H1 (cell line): ENCODE results near the gene PLCB1. TPM values are rescaled to one million over a fixed set of nuclear protein-coding genes. Genes with fewer than 3 reads are reported as not detected.
A peak's percentile ranks its signal among the peaks of the same experiment; 100 is the strongest.

Experiments
- CTCF ChIA-PET: fragments of 300-600 bp; sonication (Branson Sonifier 250); formaldehyde crosslinking; loops from one replicate; lab custom pipeline; 2021; ENCODE audit not compliant: partially characterized antibody; lab: Charles Lee
- POLR2A ChIA-PET: fragments of 300-600 bp; sonication (Branson Sonifier 250); formaldehyde crosslinking; loops from one replicate; lab custom pipeline; 2021; ENCODE audit warnings: inconsistent platforms; ENCODE audit not compliant: partially characterized antibody; lab: Charles Lee
- DNase-seq, 2 experiments: peaks; one replicate each; pipeline versions ENCODE4 v3.0.0 to v3.0.0-alpha.2; 2010 to 2022; ENCODE audit warnings: low spot score in 2 of 2, low read depth in 1 of 2, mixed read lengths in 1 of 2
- FAIRE-seq: peaks from 2 replicates; lab custom pipeline; 2011; peaks lifted over from hg19 to GRCh38; lab: Jason Lieb, UNC
- H2AFZ ChIP-seq: 2 replicates; pipeline ENCODE4 v1.8.1; 2012; ENCODE audit warnings: low read length, inconsistent platforms
- H2AK5ac ChIP-seq: 2 replicates; pipeline ENCODE4 v1.6.1; 2013; ENCODE audit warnings: low read depth, low read length
- H2BK120ac ChIP-seq: replicated peaks from 2 replicates; pipeline ENCODE3; 2013; ENCODE audit warnings: low read depth, low read length, inconsistent platforms
- H2BK12ac ChIP-seq: 2 replicates; pipeline ENCODE4 v1.6.1; 2013; ENCODE audit warnings: low read depth, low read length
- H2BK15ac ChIP-seq: 2 replicates; pipeline ENCODE4 v1.6.1; 2013; ENCODE audit warnings: low read length
- H2BK20ac ChIP-seq: 2 replicates; pipeline ENCODE4 v1.6.1; 2013; ENCODE audit warnings: low read length
- H2BK5ac ChIP-seq: 2 replicates; pipeline ENCODE4 v1.6.1; 2013; ENCODE audit warnings: low read depth, low read length
- H3K14ac ChIP-seq: 2 replicates; pipeline ENCODE4 v1.6.1; 2013; ENCODE audit warnings: inconsistent platforms; ENCODE audit not compliant: insufficient read length
- H3K18ac ChIP-seq: 2 replicates; pipeline ENCODE4 v1.6.1; 2013; ENCODE audit warnings: low read length; ENCODE audit errors: extremely low read depth
- H3K23ac ChIP-seq: 2 replicates; pipeline ENCODE4 v1.6.1; 2013; ENCODE audit warnings: inconsistent platforms; ENCODE audit not compliant: insufficient read length
- H3K23me2 ChIP-seq: 2 replicates; pipeline ENCODE4 v1.6.1; 2013; ENCODE audit warnings: low read depth, low read length
- H3K27ac ChIP-seq: 2 replicates; pipeline ENCODE4 v1.6.1; 2011; ENCODE audit warnings: low read depth, low read length, inconsistent platforms
- H3K27me3 ChIP-seq, 4 experiments: replicated peaks in 1 of 4; 1 replicate in 1 of 4; 2 replicates in 3 of 4; pipeline versions ENCODE4 v1.6.1 to v1.8.1; 2011 to 2013; ENCODE audit warnings: low read length in 3 of 4, mild to moderate bottlenecking in 3 of 4, inconsistent platforms in 2 of 4, mixed read lengths in 2 of 4, moderate library complexity in 1 of 4; ENCODE audit not compliant: control insufficient read depth in 3 of 4, insufficient read depth in 3 of 4; ENCODE audit errors: extremely low read depth in 1 of 4
- H3K36me3 ChIP-seq, 4 experiments: 2 replicates each; pipeline versions ENCODE4 v1.6.1 to v1.8.1; 2011 to 2013; ENCODE audit warnings: mild to moderate bottlenecking in 4 of 4, low read length in 3 of 4, moderate library complexity in 2 of 4, control low read depth in 1 of 4, inconsistent platforms in 1 of 4; ENCODE audit not compliant: insufficient read depth in 4 of 4, control insufficient read depth in 2 of 4
- H3K4ac ChIP-seq: replicated peaks from 2 replicates; pipeline ENCODE3; 2013; ENCODE audit warnings: low read length, low read depth, mixed read lengths, inconsistent platforms; ENCODE audit not compliant: insufficient read length
- H3K4me1 ChIP-seq, 4 experiments: replicated peaks in 1 of 4; 1 replicate in 1 of 4; 2 replicates in 3 of 4; pipeline versions ENCODE4 v1.6.1 to v1.8.1; 2011 to 2013; ENCODE audit warnings: low read length in 3 of 4, inconsistent platforms in 2 of 4, mixed read lengths in 1 of 4; ENCODE audit not compliant: insufficient read depth in 4 of 4, control insufficient read depth in 3 of 4
- H3K4me2 ChIP-seq, 2 experiments: 2 replicates each; pipeline versions ENCODE4 v1.6.1 to v1.8.1; 2011 to 2013; ENCODE audit warnings: low read depth in 2 of 2, low read length in 2 of 2, control low read depth in 1 of 2, inconsistent platforms in 1 of 2, mild to moderate bottlenecking in 1 of 2; ENCODE audit not compliant: insufficient read depth in 1 of 2
- H3K4me3 ChIP-seq, 4 experiments: fragments of 200-600, 300-600 bp in 1 of 4; sonication (generic), shearing (Covaris generic), sonication (Bioruptor Twin) in 1 of 4; 2 replicates each; pipeline versions ENCODE4 v1.5.1 to v1.8.1; 2011 to 2016; ENCODE audit warnings: low read length in 4 of 4, low read depth in 3 of 4, control low read depth in 2 of 4, inconsistent platforms in 2 of 4, mild to moderate bottlenecking in 2 of 4, mixed read lengths in 1 of 4, moderate library complexity in 1 of 4; ENCODE audit not compliant: insufficient read depth in 2 of 4; ENCODE audit errors: extremely low read depth in 1 of 4
- H3K56ac ChIP-seq: replicated peaks from 2 replicates; pipeline ENCODE3; 2013; ENCODE audit warnings: low read depth, mild to moderate bottlenecking, mixed read lengths, low read length, inconsistent platforms; ENCODE audit not compliant: insufficient read length
- H3K79me1 ChIP-seq: 2 replicates; pipeline ENCODE4 v1.6.1; 2013; ENCODE audit warnings: low read depth, low read length, control low read depth
- H3K79me2 ChIP-seq, 2 experiments: 2 replicates each; pipeline versions ENCODE4 v1.6.1 to v1.8.1; 2012 to 2013; ENCODE audit warnings: low read length in 2 of 2, mild to moderate bottlenecking in 2 of 2, inconsistent platforms in 1 of 2; ENCODE audit not compliant: insufficient read depth in 2 of 2, control insufficient read depth in 1 of 2
- H3K9ac ChIP-seq, 4 experiments: replicated peaks in 1 of 4; 1 replicate in 1 of 4; 2 replicates in 3 of 4; pipeline versions ENCODE4 v1.6.1 to v1.8.1; 2011 to 2013; ENCODE audit warnings: low read depth in 3 of 4, low read length in 3 of 4, control low read depth in 2 of 4, mild to moderate bottlenecking in 2 of 4, moderate library complexity in 2 of 4, inconsistent platforms in 1 of 4; ENCODE audit errors: extremely low read depth in 1 of 4
- H3K9me3 ChIP-seq, 2 experiments: 2 replicates each; pipeline versions ENCODE4 v1.6.1 to v1.8.1; 2012 to 2013; ENCODE audit warnings: mild to moderate bottlenecking in 2 of 2, moderate library complexity in 2 of 2, control low read depth in 1 of 2, inconsistent platforms in 1 of 2, low read depth in 1 of 2, low read length in 1 of 2, mixed read lengths in 1 of 2; ENCODE audit not compliant: insufficient read depth in 2 of 2
- H4K20me1 ChIP-seq, 2 experiments: replicated peaks in 1 of 2; 2 replicates each; pipeline versions ENCODE3 to v1.8.1; 2011 to 2013; ENCODE audit warnings: inconsistent platforms in 2 of 2, low read length in 2 of 2, mild to moderate bottlenecking in 1 of 2; ENCODE audit not compliant: insufficient read depth in 2 of 2, control insufficient read depth in 1 of 2
- H4K5ac ChIP-seq: 2 replicates; pipeline ENCODE4 v1.6.1; 2013; ENCODE audit warnings: low read length, low read depth, mixed read lengths, inconsistent platforms; ENCODE audit not compliant: insufficient read length
- H4K8ac ChIP-seq: 2 replicates; pipeline ENCODE4 v1.8.0; 2013; ENCODE audit warnings: mild to moderate bottlenecking, moderate library complexity, low read length, inconsistent platforms; ENCODE audit not compliant: insufficient read depth; ENCODE audit errors: extremely low read depth
- H4K91ac ChIP-seq: replicated peaks from 2 replicates; pipeline ENCODE3; 2013; ENCODE audit warnings: low read length, mixed read lengths, inconsistent platforms; ENCODE audit not compliant: insufficient read length
- EZH2 ChIP-seq: fragments of 200-600 bp; sonication (generic); IDR thresholded peaks from 2 replicates; pipeline ENCODE4 v1.7.1; 2012; ENCODE audit warnings: low read depth, mild to moderate bottlenecking, moderate library complexity, low read length, inconsistent platforms; ENCODE audit not compliant: severe bottlenecking
- JUN ChIP-seq: IDR thresholded peaks from 2 replicates; pipeline ENCODE4 v1.6.1; 2011; ENCODE audit warnings: low read depth, mild to moderate bottlenecking, improper control_type of control experiment, low read length
- SRF ChIP-seq: IDR thresholded peaks from 2 replicates; pipeline ENCODE4 v1.6.1; 2011; ENCODE audit warnings: mild to moderate bottlenecking, low read depth, low read length, moderate library complexity
- USF2 ChIP-seq: IDR thresholded peaks from 2 replicates; pipeline ENCODE4 v1.6.1; 2011; ENCODE audit warnings: low read length, improper control_type of control experiment
- WGBS, 2 experiments: shearing (Covaris generic) in 1 of 2; methylation state at CpG; one replicate each; pipeline versions ENCODE4 v1.1.6 to v1.1.7; 2013 to 2015; ENCODE audit warnings: low lambda C conversion rate in 2 of 2, mixed read lengths in 2 of 2, inconsistent platforms in 1 of 2, low coverage in 1 of 2, missing lambda C conversion rate in 1 of 2; ENCODE audit not compliant: insufficient replicate concordance in 2 of 2, insufficient coverage in 1 of 2, insufficient read length in 1 of 2; ENCODE audit errors: extremely low coverage in 1 of 2, missing lambda C conversion rate in 1 of 2; 5-methylcytosine and 5-hydroxymethylcytosine counted together
- polyA plus RNA-seq, 7 experiments: library from polyadenylated mRNA; depleted of rRNA in 3 of 7; stranded (reverse) in 5 of 7; unstranded in 2 of 7; fragments of >200 nt in 5 of 7; fragments of 200-250 nt in 2 of 7; gene quantifications; 1 replicate in 5 of 7; 2 replicates in 1 of 7; 4 replicates in 1 of 7; pipeline versions ENCODE4 v1.2.1 to v1.2.3, GENCODE V29; 2011 to 2013; ENCODE audit warnings: missing spikeins in 2 of 7, mixed read lengths in 2 of 7
- total RNA-seq: library from RNA; stranded (reverse); fragmentation: NEBNext Ultra II Directional; extraction: Animal tissue kit (Norgen Biotek cat#: 25700); gene quantifications from 2 replicates; pipeline ENCODE4 v1.2.1, GENCODE V29; 2021

The PLCB1 gene
- total and polyA plus RNA-seq, 2 of the 8 experiments (the other 6 are each of a cell fraction or from before 2014, with no cell fraction given): 2.6 to 9.1 TPM

DNA sequence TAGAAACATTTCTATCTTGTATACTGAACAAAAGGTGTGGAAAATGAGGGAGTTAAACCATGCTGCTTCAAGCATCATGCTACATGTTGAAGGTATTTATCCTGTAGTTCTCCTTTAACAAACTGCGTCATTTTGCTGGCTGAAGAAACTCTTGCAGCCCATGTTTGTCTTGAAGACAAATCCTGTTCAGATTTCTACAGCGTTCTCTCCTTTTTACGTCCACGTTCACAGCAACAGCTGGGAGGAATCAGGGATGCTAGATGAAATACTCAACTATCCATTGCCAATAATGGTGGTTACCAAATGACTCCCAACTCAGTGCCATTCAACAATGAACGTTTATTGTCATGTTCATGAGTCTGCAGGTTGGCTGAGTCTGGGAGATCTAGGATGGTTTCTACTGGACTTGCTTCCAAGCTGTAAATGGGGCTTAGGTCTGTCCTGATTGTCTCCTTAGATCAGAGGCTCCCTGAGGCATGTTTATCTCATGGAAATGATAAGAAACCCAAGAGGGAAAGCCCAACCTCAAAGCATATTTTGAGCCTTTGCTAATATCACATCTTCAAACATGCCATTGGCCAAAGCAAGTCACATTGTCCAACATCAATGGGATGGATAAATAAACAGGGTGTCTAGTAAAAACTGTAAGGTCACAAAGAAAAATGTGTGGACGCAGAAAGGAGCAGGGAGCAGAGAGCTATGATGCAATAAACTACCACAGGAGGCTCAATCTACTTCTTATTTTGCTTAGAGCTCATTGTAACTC, 2.7 kb upstream of the PLCB1 start:
- no peak overlapping the region for H3K4me3 ChIP-seq

More for the DNA sequence above, 2.7 kb upstream of the PLCB1 start:
- Histone ChIP-seq H2BK120ac (no peak overlapping the region), H3K18ac (no peak overlapping the region), H2BK15ac (no peak overlapping the region), H4K5ac (no peak overlapping the region), H3K9ac (no peak overlapping the region), H3K27ac (no peak overlapping the region), H3K4me1 (peaks cover 0 to 6% (median 0%) of the 10 kb centered on the region in 4 experiments; a peak in 1 of 7 replicates), H3K79me1 (no peaks in the 10 kb centered on the region), H3K79me2 (no peaks in the 10 kb centered on the region; a peak in 1 of 4 replicates), H3K14ac (no peak overlapping the region), H2BK12ac (no peak overlapping the region), H3K56ac (no peak overlapping the region), H3K27me3 (peaks cover 8 to 27% (median 19%) of the 10 kb centered on the region in 4 experiments), H4K91ac (no peak overlapping the region), H3K36me3 (no peaks in the 10 kb centered on the region), H4K20me1 (peaks cover 0 to 1% of the 10 kb centered on the region in 2 experiments), H3K23me2 (peaks cover 7% of the 10 kb centered on the region; the same call in 1 of the 2 replicates), H3K9me3 (no peaks in the 10 kb centered on the region), H2AFZ (no peak overlapping the region), H2BK5ac (no peak overlapping the region), H2AK5ac (no peak overlapping the region), H3K4ac (no peak overlapping the region), H3K23ac (no peak overlapping the region), H4K8ac (no peak overlapping the region), H2BK20ac (no peak overlapping the region; the same call in 1 of the 2 replicates), H3K4me2 (peak overlapping the region in 1 of 2 experiments; percentile 25; a peak in 2 of 4 replicates)
- 76% methylated on average over 6 of the region's 6 CpGs; no CpG with 5 or more reads in 1 of the 2 experiments for WGBS, 2 experiments
- DNase-seq (no peak), FAIRE-seq (no peak)
- CTCF ChIA-PET: interaction anchor here (0.6 to 6.9 kb wide), 9 partner anchors 11 to 1609 kb away, joined by 3 to 31 read pairs (median 4); no protein-coding TSS in a partner anchor
- no peak for TF ChIP-seq USF2
- TF ChIP-seq SRF: no peak
- no peak for TF ChIP-seq EZH2
- TF ChIP-seq JUN: no peak
- POLR2A ChIA-PET: no interaction called here
